Activated naive CD4-positive, alpha-beta T cell (primary cell): ENCODE data around the gene STAG3.
"Not testable (repeated sequence)": the region's sequence is repeated elsewhere in the genome, so short reads cannot be mapped to it uniquely, and the experiment has no call there.

Experiments used
- DNase-seq, 4 experiments: peaks; one replicate each; lab custom pipeline; 2025; lab: John Stamatoyannopoulos, UW

STAG3 gene

GRCh38 chr7:100213672-100214071 is 36.0 kb downstream of the STAG3 start:
- DNase-seq = no peak

DNA sequence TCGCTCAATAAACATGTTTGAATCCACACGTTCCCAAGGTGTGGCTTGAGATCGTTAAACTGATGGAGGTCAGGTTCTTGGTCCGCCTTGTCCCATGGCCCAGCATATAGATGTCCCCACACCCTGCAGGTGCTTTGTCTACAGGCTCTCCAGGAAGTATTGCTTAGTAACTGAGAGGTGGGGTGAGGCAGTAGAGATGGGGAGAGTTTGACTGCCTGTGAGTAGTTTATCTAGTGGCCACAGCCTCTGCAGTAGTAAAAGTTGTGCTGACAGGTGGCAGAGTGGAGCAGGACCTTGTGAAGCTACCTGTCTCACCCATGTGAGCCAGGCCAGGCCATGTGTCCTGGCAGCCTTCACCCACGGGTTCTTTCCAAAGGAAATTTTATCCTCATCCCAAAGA is 36.6 kb downstream of the STAG3 start:
- DNase-seq = not testable (repeated sequence)

GRCh38 chr7:100215895-100216294 is 38.2 kb downstream of the STAG3 start:
- DNase-seq = no peak

DNA sequence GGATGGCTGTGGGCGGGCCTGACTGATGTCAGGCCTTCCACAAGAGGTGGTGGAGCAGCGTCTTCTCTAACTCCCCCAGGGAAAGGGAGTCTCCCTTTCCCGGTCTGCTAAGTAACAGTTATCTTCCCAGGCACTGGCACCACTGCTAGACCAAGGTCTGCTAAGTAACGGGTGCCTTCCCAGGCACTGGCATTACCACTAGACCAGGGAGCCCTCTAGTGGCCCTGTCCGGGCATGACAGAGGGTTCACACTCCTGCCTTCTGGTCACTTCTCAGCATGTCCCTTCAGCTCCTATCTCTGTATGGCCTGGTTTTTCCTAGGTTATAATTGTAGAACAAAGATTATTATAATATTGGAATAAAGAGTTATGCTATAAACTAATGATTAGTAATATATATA is 40.2 kb downstream of the STAG3 start:
- DNase-seq = peak; percentile 49 to 76 (median 62)

GRCh38 chr7:100219271-100219737 is 41.6 kb downstream of the STAG3 start:
- no peak for DNase-seq

DNA sequence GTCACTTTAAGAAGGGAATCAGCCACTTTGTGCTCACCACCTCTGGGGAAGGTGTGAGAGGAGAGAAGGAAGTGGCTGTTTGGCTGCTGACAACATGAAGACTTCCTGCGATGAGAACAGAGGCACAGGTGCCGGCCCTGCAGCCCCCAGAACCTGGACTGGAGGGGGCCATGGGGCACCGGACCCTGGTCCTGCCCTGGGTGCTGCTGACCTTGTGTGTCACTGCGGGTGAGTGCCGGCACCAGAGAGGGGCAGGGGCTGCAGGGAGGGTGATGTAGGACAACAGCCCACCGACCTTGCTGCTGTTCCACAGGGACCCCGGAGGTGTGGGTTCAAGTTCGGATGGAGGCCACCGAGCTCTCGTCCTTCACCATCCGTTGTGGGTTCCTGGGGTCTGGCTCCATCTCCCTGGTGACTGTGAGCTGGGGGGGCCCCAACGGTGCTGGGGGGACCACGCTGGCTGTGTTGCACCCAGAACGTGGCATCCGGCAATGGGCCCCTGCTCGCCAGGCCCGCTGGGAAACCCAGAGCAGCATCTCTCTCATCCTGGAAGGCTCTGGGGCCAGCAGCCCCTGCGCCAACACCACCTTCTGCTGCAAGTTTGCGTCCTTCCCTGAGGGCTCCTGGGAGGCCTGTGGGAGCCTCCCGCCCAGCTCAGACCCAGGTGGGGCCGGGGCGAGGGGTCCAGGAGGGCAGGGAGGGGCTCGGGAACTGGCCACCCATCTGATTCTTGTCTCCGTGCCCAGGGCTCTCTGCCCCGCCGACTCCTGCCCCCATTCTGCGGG is 42.3 kb downstream of the STAG3 start, which contains the start of gene PVRIG:
Gene PVRIG, plus strand, starts transcription at position 149 of the 785 bp plus-strand sequence. Its CDS starts 22 bp downstream, at position 171.
- peak in 2 of 4 experiments; percentile 33 to 49 for DNase-seq

DNA sequence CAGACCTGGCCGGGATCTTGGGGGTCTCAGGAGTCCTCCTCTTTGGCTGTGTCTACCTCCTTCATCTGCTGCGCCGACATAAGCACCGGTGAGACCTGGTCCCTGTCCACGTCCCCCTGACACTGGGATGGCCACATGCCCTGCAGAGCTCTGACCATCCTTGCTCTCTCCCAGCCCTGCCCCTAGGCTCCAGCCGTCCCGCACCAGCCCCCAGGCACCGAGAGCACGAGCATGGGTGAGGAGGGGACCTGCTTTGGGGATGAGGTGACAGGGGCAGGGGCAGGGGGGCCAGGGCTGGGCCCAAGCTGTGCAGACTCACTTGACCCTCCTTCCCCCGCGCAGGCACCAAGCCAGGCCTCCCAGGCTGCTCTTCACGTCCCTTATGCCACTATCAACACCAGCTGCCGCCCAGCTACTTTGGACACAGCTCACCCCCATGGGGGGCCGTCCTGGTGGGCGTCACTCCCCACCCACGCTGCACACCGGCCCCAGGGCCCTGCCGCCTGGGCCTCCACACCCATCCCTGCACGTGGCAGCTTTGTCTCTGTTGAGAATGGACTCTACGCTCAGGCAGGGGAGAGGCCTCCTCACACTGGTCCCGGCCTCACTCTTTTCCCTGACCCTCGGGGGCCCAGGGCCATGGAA is 43.0 kb downstream of the STAG3 start:
- no peak for DNase-seq

DNA sequence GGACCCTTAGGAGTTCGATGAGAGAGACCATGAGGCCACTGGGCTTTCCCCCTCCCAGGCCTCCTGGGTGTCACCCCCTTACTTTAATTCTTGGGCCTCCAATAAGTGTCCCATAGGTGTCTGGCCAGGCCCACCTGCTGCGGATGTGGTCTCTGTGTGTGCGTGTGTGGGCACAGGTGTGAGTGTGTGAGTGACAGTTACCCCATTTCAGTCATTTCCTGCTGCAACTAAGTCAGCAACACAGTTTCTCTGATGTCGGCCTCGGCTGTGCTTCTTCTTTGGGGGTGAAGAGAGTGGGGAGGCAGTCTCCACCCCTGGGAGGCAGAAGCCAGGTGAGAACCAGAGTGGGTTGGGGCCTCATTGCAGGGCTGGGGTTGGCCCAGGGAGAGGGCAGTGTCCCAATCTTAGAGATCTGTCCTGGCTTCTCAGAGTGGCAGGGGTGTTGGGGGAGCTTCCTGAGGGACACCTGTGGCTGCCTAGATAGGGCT is 43.6 kb downstream of the STAG3 start:
- peak; percentile 20 to 66 (median 60) for DNase-seq

DNA sequence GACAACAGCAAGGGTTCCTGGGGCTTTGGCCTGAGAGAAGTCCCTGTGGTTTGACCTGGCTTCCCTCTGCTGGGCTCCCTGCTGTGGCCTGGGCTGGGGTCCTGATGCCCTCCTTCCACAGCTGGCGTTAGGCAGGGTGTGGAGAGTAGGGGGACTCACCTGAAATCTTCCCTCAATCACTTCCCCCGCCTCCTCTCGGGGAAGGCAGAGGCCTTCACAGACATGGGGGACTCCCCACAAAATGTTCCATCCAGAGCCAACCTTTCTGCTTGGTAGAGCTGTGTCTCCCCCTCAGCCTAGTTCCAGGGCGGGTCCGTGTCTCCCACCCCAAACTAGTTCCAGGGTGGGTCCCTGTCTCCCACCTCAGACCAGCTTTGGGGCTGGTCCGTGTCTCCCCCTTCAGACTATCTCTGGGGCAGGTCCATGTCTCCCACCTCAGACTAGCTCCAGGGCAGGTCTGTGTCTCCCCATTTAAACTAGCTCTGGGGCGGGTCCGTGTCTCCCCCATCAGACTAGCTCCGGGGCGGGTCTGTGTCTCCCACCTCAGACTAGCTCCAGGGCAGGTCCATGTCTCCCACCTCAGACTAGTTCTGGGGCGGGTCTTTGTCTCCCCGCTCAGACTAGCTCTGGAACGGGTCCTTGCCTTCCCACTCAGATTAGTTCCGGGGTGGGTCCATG is 44.2 kb downstream of the STAG3 start:
- no peak for DNase-seq

- no peak for DNase-seq
These were observed 44.9 kb downstream of the STAG3 start for GRCh38 chr7:100222445-100223132.

DNA sequence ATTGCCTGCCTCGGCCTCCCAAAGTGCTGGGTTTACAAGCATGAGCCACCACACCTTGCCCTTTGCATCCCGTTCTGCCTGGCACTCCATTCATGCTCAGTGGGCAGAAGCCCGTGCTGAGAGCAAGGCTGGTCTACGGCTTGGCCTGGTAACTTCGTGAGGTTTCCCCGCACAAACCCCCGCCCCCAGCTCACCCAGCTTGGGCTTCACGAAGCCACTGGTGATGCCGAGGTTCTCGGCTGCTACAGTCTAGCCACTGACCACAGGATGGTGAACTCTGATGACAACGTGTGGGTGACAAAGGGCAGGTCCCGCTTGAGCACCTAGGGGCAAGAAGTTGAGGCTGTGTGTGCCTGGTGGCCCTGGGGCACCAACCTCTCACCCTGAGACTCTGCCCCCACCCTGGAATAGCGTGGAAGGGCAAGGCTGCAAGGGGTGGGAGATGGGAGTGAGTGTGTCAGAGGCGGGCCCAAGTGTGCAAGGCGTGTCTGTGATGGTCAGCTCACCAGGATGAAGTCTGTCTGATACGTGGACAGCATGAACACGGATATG is 45.7 kb downstream of the STAG3 start:
- DNase-seq = not testable (repeated sequence)

DNA sequence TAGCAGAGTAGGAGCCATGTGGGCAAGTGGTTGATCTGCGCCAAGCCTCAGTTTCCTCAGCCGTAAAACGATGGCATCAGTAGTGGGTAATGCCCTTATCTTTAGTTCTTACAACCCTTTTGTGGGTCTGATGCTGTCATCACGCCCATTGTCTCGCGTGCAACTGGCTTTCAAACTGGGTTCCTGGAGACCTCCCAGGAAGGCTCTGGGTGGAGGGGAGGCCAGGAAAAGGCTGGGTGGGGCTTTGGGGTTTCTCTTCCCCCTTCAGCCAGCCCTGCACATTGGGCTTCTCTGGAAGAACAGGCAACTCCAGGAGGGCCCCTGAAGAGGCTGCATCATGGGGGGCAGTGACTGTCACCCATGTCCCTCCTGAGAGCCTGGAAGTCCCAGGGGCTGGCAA is 47.2 kb downstream of the STAG3 start:
- not testable (repeated sequence) for DNase-seq

DNA sequence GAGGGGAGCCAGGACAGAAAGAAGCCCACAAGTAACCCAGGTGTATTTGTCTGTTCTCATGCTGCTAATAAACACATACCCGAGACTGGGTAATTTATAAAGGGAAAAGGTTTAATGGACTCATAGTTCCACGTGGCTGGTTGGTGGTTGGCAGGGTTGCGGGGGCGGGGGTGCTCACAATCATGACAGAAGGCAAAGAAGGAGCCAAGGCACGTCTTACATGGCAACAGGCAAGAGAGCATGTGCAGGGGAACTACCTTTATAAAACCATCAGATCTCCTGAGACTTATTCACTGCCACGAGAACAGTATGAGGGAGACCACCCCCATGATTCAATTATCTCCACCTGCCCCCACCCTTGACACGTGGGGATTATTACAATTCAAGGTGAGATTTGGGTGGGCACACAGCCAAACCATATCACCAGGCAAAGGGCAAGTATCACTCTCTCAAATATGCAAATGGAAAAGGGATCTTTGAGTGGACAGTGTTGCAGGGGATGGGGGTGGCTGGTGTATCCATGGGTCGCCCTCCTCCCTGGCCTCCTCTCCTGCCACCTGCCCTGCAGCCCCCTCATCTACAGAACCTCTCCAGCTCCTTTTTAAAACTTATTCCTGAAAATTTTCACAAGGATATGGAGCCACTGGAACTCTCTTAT is 57.1 kb downstream of the STAG3 start:
- not testable (repeated sequence) for DNase-seq

DNA sequence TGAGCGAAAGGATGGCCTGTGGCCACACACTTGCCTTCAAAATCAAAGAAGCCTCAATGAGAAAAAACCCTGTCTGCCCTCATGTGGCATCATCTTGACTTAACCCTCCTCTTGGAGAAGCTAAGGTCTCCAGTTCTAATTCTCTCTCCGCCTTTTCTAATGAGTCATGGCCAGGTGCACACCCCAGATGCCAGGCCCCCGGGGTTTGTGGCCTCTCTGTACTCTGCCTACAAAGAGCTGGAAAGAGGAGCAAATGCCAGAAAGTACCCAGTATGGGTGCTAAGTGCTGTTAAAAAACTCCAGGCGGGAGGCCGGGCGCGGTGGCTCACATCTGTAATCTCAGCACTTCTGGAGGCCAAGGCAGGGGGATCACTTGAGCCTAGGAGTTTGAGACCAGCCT is 62.3 kb downstream of the STAG3 start:
- DNase-seq = not testable (repeated sequence)

GRCh38 chr7:100243385-100243784 is 65.7 kb downstream of the STAG3 start:
- DNase-seq = not testable (repeated sequence)

DNA sequence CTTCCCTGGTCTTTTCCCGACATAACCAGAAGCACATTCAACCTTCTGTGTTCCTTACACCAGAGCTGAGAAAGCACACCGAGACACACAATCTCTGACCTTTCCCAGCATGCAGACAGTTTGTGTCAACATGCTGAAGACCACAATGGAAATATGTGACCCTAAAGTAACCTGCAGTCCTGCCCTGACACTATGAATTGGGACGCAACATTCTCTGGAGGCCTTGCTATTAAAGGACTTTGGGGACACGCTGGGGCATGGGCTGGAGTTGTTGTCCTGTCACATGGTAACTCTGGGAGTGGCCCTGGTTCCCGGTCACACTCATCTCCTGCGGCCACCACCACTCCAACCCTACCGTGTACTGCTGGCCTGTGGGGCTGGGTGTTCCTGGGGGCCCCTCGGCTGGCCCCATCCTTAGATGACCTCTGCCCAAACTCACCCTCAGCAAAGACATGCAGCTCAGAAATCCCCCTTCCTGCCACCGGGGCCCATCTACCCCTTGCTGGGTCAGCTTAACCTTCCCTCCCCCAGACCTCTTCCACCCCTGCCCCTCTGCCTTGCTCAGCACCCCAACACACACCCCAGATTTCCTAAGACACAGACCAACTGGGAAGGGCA is 67.4 kb downstream of the STAG3 start:
- not testable (repeated sequence) for DNase-seq

- DNase-seq = not testable (repeated sequence)
These were observed 68.6 kb downstream of the STAG3 start for GRCh38 chr7:100246121-100246864.

- not testable (repeated sequence) for DNase-seq
These were observed 69.1 kb downstream of the STAG3 start for GRCh38 chr7:100246865-100247137.

- no peak for DNase-seq
These were observed 69.5 kb downstream of the STAG3 start for GRCh38 chr7:100247152-100247757.

- no peak for DNase-seq
These were observed 70.8 kb downstream of the STAG3 start for GRCh38 chr7:100248483-100248882.
